ENCODE results near the gene MARK1.

DNA sequence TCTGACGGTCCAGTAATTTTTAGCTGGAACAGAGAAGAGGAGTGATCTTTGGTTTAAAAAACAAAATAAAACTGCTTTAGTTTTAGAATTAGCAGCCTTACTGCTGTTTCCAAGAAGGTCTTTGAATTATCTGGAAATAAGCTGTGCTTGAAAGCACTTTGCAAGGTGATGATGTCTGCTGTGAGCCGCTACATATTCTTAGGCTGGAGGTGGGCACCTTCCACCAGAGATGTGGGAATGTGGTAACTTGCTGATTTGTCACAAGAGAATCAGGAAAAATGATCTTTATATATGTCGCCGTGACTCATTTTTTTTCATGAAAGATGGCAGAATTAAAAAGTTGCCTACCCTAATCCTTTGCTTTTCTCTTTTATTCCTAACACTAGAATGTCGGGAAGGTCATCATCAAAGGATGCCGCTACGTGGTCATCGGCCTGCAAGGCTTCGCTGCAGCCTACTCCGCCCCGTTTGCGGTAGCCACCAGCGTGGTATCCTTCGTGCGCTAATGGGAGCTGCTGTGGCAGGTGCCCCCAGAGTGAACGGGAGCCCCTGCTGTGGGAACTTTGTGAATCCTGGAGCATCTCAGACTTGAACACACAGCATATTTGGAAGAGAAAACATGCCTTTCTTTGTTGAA lies 168.4 kb downstream of the MARK1 start:
- TF ChIP-seq, protein P1, sequence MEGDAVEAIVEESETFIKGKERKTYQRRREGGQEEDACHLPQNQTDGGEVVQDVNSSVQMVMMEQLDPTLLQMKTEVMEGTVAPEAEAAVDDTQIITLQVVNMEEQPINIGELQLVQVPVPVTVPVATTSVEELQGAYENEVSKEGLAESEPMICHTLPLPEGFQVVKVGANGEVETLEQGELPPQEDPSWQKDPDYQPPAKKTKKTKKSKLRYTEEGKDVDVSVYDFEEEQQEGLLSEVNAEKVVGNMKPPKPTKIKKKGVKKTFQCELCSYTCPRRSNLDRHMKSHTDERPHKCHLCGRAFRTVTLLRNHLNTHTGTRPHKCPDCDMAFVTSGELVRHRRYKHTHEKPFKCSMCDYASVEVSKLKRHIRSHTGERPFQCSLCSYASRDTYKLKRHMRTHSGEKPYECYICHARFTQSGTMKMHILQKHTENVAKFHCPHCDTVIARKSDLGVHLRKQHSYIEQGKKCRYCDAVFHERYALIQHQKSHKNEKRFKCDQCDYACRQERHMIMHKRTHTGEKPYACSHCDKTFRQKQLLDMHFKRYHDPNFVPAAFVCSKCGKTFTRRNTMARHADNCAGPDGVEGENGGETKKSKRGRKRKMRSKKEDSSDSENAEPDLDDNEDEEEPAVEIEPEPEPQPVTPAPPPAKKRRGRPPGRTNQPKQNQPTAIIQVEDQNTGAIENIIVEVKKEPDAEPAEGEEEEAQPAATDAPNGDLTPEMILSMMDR (IDR thresholded peaks at IDR 0.05) = no peak
- TF ChIP-seq POLR2A (IDR thresholded peaks at IDR 0.05) (no peak), POLR2AphosphoS5 (IDR thresholded peaks at IDR 0.05) (no peak)

Data from prostate gland (tissue), 2 donors.